Activated naive CD4-positive, alpha-beta T cell treated with anti-CD3 and anti-CD28 coated beads, Interleukin-2, amount 50 U/mL, for 24 hours (primary cell): Measurements from ENCODE around the gene TOR4A.

ENCODE experiments used
- H3K27ac Mint-ChIP-seq: one replicate; pipeline ENCODE4 v1.8.0; 2021; ENCODE audit warnings: mild to moderate bottlenecking, mixed read lengths
- H3K27me3 Mint-ChIP-seq: one replicate; pipeline ENCODE4 v1.8.0; 2021; ENCODE audit warnings: mixed read lengths
- H3K36me3 Mint-ChIP-seq: one replicate; pipeline ENCODE4 v1.8.0; 2021; ENCODE audit warnings: mixed read lengths
- H3K4me1 Mint-ChIP-seq: one replicate; pipeline ENCODE4 v1.8.0; 2021; ENCODE audit warnings: mixed read lengths
- H3K4me3 Mint-ChIP-seq: one replicate; pipeline ENCODE4 v1.8.0; 2021; ENCODE audit warnings: mild to moderate bottlenecking, mixed read lengths
- H3K9me3 Mint-ChIP-seq: one replicate; pipeline ENCODE4 v1.8.0; 2021; ENCODE audit warnings: mixed read lengths

Gene TOR4A

DNA sequence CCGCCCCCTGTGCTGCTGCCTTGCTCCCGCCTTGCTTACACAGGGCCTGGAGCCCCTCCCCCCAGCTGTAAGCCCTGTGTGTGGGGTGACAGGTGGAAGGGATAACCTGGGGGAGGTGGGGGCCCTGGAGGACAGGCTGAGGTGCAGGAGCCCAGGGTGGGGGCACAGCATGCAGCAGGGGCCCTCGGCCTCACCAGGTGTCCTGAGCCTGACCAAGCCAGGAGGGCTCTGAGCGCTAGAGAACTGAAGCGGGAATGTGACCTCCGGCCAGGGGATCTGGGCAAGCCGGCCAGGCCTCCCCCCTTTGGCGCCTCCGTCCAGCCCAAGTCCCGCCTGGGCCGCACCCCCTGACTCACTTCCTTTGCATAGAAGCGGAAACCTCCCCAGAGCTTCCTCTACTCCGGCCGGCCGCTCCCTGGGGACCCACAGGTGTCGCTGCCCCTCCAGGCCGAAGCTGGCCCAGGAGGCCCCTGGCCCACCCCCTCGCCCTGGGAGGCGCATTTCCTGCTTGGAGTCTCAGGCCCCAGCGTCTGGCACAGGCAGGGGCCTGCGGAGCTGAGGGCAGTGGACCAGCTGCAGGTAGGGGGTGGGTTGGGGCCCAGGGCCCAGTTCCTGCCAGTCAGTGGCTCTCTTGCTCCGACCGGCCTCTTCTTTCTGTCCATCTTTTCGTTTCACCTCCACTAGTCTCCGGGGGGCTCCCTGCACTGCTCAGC, at the start of gene TOR4A:
Gene TOR4A (plus strand): TSS at position 398 of the 713 bp plus-strand sequence. CDS start 964 bp downstream, outside the sequence.
- no peaks in the 10 kb centered on the region for H3K36me3 Mint-ChIP-seq
- peaks cover under 1% of the 10 kb centered on the region for H3K27me3 Mint-ChIP-seq
- H3K4me3 Mint-ChIP-seq, result peak within 1 kb of the TSS; percentile 78
- peaks cover 7% of the 10 kb centered on the region for H3K4me1 Mint-ChIP-seq
- no peaks in the 10 kb centered on the region for H3K9me3 Mint-ChIP-seq
- H3K27ac Mint-ChIP-seq, result no peak within 1 kb of the TSS

DNA sequence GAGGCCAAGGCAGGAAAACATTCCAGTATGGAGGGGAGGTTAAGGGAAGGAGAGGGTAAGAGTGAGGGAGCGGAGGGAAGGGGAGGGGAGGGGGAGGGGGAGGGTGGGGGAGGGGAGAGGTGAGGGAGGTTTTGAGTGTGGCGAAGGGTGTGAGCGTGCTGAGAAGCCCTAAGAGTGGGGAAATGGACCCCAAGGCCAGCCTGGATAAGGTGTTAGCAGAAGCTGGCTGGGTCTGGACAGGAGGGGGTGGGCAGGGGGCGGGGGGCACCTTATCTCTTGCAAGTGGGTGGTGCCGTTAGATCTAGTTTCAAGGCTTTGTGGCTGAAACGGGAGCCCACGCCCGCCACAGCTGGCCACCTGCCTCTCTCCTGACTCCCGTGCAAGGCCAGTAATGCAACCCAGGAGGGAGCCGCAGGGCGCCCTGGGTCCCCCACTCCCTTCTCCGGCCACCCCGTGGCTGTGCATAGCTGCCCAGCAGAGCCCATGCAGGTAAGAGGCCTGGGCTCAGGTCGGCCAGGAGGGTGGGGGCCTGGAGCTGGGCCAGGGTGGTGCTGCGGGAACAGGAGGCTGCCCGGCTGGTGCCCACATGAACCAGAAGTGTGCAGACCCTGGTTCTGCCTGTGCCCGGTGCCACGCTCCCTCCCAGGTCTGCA, 49.5 kb upstream of the TOR4A start:
- H3K4me3 Mint-ChIP-seq, result no peak overlapping the region

GRCh38 chr9:137228506-137228967, 49.0 kb upstream of the TOR4A start:
- Mint-ChIP-seq H3K27me3 (peaks cover 2% of the 10 kb centered on the region), H3K4me3 (no peak overlapping the region), H3K27ac (no peak overlapping the region), H3K36me3 (no peaks in the 10 kb centered on the region), H3K4me1 (peaks cover 4% of the 10 kb centered on the region), H3K9me3 (no peaks in the 10 kb centered on the region)

More for the DNA sequence above, 49.5 kb upstream of the TOR4A start:
- peaks cover 6% of the 10 kb centered on the region for H3K4me1 Mint-ChIP-seq
- H3K36me3 Mint-ChIP-seq, result no peaks in the 10 kb centered on the region
- H3K9me3 Mint-ChIP-seq, result no peaks in the 10 kb centered on the region
- H3K27ac Mint-ChIP-seq, result peak overlapping the region; percentile 70
- peaks cover 2% of the 10 kb centered on the region for H3K27me3 Mint-ChIP-seq

DNA sequence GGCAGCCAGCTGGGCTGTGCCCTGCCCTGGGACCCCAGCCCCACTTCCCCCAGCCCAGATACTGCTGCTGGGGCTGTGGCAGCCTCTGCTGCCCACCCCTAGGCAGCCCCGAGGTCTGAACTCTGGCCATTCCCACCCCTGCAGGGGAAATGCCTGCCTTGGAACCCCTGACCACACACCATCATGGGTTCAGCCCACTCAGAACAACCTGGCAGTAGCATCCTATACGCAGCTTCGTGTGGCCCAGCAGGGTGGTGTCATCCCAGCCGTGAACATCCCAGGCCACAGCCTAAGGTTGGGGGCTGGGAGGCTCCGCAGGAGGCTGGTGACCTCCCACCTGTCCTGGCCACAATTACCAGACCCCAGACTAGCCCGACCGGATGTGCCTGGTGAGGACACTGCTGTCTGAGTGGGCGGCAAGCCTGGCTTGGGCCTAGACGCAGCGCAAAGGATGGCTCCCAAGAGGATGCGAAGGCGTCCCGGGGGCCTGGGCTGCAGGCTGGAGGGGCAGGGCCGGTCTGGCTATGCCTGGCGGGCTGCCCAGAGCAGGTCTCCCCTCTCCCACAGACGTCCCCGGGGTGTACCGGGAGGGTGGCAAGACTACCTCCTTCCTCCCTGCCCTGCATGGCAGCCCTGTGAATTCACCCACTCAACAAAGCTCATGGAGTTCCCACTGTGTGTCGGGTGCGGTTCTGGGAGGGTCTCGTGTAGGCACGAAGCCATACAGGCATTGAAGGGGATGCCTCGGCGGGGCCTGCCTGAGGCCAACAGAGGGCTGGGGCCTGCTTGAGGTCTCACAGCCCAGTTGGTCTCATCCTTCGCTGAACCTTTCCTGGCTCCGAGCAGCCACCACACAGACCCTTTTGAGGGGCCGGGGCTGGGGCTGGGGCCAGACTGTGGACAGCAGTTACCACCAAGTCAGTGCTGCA, 48.3 kb upstream of the TOR4A start:
- Mint-ChIP-seq H3K36me3 (no peaks in the 10 kb centered on the region), H3K27me3 (peaks cover 2% of the 10 kb centered on the region), H3K4me3 (no peak overlapping the region), H3K9me3 (no peaks in the 10 kb centered on the region), H3K27ac (no peak overlapping the region), H3K4me1 (peaks cover 4% of the 10 kb centered on the region)

GRCh38 chr9:137229903-137230704, 47.4 kb upstream of the TOR4A start:
- Mint-ChIP-seq H3K4me1 (peaks cover 4% of the 10 kb centered on the region), H3K9me3 (no peaks in the 10 kb centered on the region), H3K36me3 (no peaks in the 10 kb centered on the region), H3K27me3 (peaks cover 2% of the 10 kb centered on the region), H3K27ac (no peak overlapping the region), H3K4me3 (no peak overlapping the region)

DNA sequence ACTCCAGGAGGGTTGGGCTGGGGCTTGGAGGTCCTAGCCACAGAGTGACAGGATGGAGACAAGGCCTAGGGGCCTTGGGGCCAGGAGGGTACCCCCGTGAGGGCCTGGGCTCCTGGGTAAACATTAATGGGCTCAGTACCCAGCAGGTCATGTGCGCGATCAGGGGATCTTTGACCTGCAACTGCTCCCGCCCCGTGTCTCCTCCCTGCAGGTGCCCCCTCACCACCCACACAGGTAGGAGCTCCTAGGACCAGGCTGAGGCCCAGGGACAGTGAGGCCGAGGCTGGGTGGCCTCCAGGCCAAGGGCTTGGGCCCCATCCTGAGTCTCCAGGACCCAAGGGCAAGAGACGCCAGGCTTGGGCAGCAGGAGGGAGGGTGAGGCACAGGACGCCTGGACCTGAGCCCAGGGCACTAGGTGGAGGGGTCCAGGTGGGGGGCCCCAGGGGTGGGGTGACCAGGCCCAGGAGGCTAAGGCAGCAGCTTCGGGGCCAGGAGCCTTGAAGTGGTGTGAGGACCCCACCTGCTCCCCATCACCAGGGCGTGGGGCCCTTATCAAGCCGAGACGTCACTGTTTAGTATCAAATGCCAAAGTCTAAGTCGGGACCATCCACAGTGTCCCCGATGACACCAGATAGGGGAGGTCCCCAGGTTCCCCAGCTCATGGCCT, 46.7 kb upstream of the TOR4A start, which contains the start of gene SLC34A3:
Gene SLC34A3 (plus strand): TSS at position 197 of the 667 bp plus-strand sequence. CDS start 802 bp downstream, outside the sequence.
- no peak within 1 kb of the TSS for H3K27ac Mint-ChIP-seq
- H3K4me1 Mint-ChIP-seq, result peaks cover 4% of the 10 kb centered on the region
- H3K36me3 Mint-ChIP-seq, result no peaks in the 10 kb centered on the region
- peaks cover 2% of the 10 kb centered on the region for H3K27me3 Mint-ChIP-seq
- no peaks in the 10 kb centered on the region for H3K9me3 Mint-ChIP-seq
- H3K4me3 Mint-ChIP-seq, result no peak within 1 kb of the TSS

DNA sequence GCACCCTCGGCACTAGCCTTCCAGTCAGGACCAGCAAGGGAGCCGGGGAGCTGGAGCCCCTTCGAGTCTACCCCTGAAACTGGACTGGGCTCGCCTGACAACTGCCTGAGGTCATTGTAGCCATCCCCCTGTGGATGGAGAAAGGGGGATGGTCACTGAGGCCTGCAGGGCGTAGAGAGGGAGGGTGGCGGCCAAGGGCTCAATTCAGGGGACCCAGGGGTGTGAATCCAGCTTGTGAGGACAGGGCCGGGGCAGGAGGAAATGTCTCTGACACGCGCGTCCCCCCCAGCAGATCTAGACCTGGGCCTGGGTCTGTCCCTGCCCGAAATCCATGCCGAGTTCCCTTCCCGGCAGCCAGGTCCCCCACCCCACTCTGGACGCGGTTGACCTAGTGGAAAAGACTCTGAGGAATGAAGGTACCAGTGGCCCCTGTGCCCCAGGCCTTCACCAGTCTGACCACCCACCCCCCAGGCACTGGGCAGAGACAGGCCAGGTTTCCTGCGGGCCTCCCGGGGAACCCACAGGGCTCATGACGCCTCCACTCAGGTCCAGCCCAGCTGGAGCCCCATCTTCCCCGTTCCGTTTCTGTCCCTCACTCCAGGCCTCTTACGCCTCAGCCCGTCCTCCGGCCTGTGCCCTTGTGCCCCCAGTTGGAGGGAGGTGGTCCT, 46.0 kb upstream of the TOR4A start:
- Mint-ChIP-seq H3K27me3 (peaks cover 2% of the 10 kb centered on the region), H3K9me3 (no peaks in the 10 kb centered on the region), H3K4me3 (no peak overlapping the region), H3K27ac (no peak overlapping the region), H3K4me1 (peaks cover 4% of the 10 kb centered on the region), H3K36me3 (no peaks in the 10 kb centered on the region)

- peaks cover 4% of the 10 kb centered on the region for H3K4me1 Mint-ChIP-seq
- H3K4me3 Mint-ChIP-seq, result no peak overlapping the region
- no peaks in the 10 kb centered on the region for H3K36me3 Mint-ChIP-seq
- no peak overlapping the region for H3K27ac Mint-ChIP-seq
- no peaks in the 10 kb centered on the region for H3K9me3 Mint-ChIP-seq
- H3K27me3 Mint-ChIP-seq, result peaks cover 2% of the 10 kb centered on the region
Observed at GRCh38 chr9:137232101-137232500, 45.4 kb upstream of the TOR4A start.

- Mint-ChIP-seq H3K27ac (no peak overlapping the region), H3K36me3 (no peaks in the 10 kb centered on the region), H3K4me1 (peaks cover 7% of the 10 kb centered on the region), H3K4me3 (no peak overlapping the region), H3K9me3 (no peaks in the 10 kb centered on the region), H3K27me3 (peaks cover 2% of the 10 kb centered on the region)
Observed at GRCh38 chr9:137232510-137232909, 45.0 kb upstream of the TOR4A start.

DNA sequence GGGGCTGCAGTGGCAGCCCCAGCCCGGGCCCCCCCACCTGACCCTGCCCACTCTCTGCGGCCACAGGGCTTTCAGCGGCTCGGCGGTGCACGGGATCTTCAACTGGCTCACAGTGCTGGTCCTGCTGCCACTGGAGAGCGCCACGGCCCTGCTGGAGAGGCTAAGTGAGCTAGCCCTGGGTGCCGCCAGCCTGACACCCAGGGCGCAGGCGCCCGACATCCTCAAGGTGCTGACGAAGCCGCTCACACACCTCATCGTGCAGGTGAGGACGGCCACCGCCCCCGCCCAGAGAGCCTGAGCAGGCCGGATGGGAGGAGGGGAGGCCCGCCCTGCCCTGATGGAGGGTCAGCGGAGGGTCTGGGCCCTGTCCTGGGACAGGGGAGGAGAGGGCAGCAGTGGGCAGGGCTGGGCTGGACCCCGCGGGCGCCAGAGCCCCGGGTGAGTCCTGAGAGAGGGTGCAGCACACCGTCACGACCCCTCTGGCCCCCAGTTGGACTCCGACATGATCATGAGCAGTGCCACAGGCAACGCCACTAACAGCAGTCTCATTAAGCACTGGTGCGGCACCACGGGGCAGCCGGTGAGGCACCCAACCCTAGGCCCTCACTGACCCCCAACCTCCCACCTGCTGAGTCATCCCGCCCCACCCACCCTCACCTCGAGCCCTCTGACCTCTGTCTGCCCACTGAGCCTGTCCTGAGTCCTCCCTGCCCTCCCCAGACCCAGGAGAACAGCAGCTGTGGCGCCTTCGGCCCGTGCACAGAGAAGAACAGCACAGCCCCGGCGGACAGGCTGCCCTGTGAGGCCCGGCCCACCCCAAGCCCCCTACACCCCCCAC, 44.2 kb upstream of the TOR4A start:
- Mint-ChIP-seq H3K36me3 (no peaks in the 10 kb centered on the region), H3K27me3 (no peaks in the 10 kb centered on the region), H3K27ac (no peak overlapping the region), H3K9me3 (no peaks in the 10 kb centered on the region), H3K4me3 (no peak overlapping the region), H3K4me1 (peaks cover 3% of the 10 kb centered on the region)

DNA sequence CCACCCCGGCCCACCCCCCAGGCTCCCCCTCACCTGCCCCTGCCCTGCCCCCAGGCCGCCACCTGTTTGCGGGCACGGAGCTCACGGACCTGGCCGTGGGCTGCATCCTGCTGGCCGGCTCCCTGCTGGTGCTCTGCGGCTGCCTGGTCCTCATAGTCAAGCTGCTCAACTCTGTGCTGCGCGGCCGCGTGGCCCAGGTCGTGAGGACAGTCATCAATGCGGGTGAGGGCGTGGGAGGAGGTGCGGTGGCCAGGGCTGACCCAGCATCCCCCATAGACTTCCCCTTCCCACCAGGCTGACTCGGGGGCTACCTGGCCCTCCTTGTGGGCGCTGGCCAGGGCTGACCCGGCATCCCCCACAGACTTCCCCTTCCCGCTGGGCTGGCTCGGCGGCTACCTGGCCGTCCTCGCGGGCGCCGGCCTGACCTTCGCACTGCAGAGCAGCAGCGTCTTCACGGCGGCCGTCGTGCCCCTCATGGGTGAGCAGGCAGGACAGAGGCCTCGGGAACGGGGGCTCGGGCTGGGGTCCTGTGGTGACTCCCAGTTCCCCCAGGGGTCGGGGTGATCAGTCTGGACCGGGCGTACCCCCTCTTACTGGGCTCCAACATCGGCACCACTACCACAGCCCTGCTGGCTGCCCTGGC, 43.4 kb upstream of the TOR4A start:
- Mint-ChIP-seq H3K36me3 (no peaks in the 10 kb centered on the region), H3K4me3 (no peak overlapping the region), H3K27ac (no peak overlapping the region)

DNA sequence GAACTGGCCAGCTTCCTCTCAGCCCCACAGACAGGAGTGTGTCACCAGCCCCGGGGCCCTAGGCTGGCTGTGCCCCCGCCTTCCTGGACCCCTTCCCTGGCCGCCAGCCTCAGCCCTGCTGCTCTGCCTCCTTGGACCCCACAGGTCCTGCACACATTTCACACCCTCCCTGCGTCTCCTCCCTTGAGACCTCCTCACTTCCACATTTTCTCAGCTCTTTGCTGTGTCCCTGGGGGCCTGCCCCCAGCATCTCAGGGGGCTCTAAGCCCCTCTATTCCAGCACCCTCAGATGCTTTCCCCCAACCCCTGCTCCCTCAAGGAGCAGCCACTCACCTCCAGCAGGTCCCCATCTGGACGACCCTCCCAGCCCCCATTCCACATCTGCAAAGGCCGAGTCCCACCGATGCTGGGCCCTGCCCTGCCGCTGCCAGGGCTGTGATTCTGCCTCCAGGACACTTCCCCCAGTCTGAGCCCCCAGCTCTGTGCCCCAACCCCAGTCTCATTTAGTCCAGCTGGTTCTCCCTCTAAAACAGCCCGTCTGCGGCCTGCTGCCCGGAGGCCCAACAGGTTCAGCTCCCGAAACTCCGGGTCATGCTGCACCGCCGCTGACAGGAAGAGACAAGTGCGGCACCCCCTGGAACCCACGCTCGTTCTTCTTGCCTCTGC, 42.6 kb upstream of the TOR4A start:
- H3K27me3 Mint-ChIP-seq, result no peaks in the 10 kb centered on the region
- peaks cover 9% of the 10 kb centered on the region for H3K4me1 Mint-ChIP-seq
- H3K9me3 Mint-ChIP-seq, result no peaks in the 10 kb centered on the region
- no peaks in the 10 kb centered on the region for H3K36me3 Mint-ChIP-seq
- no peak overlapping the region for H3K4me3 Mint-ChIP-seq
- H3K27ac Mint-ChIP-seq, result no peak overlapping the region

More for the DNA sequence above, 43.4 kb upstream of the TOR4A start:
- Mint-ChIP-seq H3K9me3 (no peaks in the 10 kb centered on the region), H3K27me3 (no peaks in the 10 kb centered on the region), H3K4me1 (peaks cover 8% of the 10 kb centered on the region)
